CD4-positive, alpha-beta T cell (primary cell): ENCODE results near the gene ITGB8. TPM values are rescaled to one million over a fixed set of nuclear protein-coding genes. Genes with fewer than 3 reads are reported as not detected.

Experiments used
- ATAC-seq: fragments of 200-7000 bp; cut with Tn5 transposase; one replicate; pipeline ENCODE4 v1.10.0; 2022; ENCODE audit warnings: mild to moderate bottlenecking; ENCODE audit not compliant: poor library complexity
- CTCF ChIA-PET: fragments of 350-600 bp; sonication (Branson Sonifier 250); formaldehyde crosslinking; loops from one replicate; lab custom pipeline; 2021; ENCODE audit warnings: antibody characterized with exemption, inconsistent platforms; lab: Charles Lee
- POLR2A ChIA-PET: fragments of 350-600 bp; sonication (Branson Sonifier 250); formaldehyde crosslinking; loops from one replicate; lab custom pipeline; 2021; ENCODE audit warnings: antibody characterized with exemption, inconsistent platforms; lab: Charles Lee
- DNase-seq, 14 experiments: peaks; one replicate each; pipeline ENCODE4 v3.0.0-alpha.2; 2013 to 2020; ENCODE audit warnings: mixed read lengths in 2 of 14
- H3K27ac ChIP-seq, 2 donors: one replicate each; pipeline versions ENCODE4 v1.5.1 to v1.7.0; 2013; ENCODE audit warnings: low read length in 2 of 2, low read depth in 1 of 2, mild to moderate bottlenecking in 1 of 2
- H3K27me3 ChIP-seq, 2 experiments: 1 replicate in 1 of 2; 2 replicates in 1 of 2; pipeline versions ENCODE4 v1.6.1 to v1.7.0; 2013; ENCODE audit warnings: low read length in 2 of 2, control low read depth in 1 of 2, mild to moderate bottlenecking in 1 of 2, moderate library complexity in 1 of 2; ENCODE audit not compliant: insufficient read depth in 2 of 2, control insufficient read depth in 1 of 2
- H3K36me3 ChIP-seq: one replicate; pipeline ENCODE4 v1.6.1; 2013; ENCODE audit warnings: low read length, control low read depth; ENCODE audit not compliant: insufficient read depth
- H3K4me1 ChIP-seq: one replicate; pipeline ENCODE4 v1.6.1; 2013; ENCODE audit warnings: low read length, control low read depth; ENCODE audit not compliant: insufficient read depth
- H3K4me3 ChIP-seq: one replicate; pipeline ENCODE4 v1.5.1; 2013; ENCODE audit warnings: mild to moderate bottlenecking, low read length, moderate library complexity
- H3K9me3 ChIP-seq, 2 experiments: 1 replicate in 1 of 2; 2 replicates in 1 of 2; pipeline versions ENCODE4 v1.6.1 to v1.7.0; 2013; ENCODE audit warnings: low read length in 2 of 2, mild to moderate bottlenecking in 2 of 2, control low read depth in 1 of 2, moderate library complexity in 1 of 2; ENCODE audit not compliant: control insufficient read depth in 1 of 2, insufficient read depth in 1 of 2
- H3K27ac Mint-ChIP-seq: one replicate; pipeline ENCODE4 v1.8.0; 2020; ENCODE audit warnings: mixed read lengths
- H3K27me3 Mint-ChIP-seq: one replicate; pipeline ENCODE4 v1.8.0; 2021; ENCODE audit warnings: mixed read lengths
- H3K36me3 Mint-ChIP-seq: one replicate; pipeline ENCODE4 v1.8.0; 2021; ENCODE audit warnings: low read depth, mixed read lengths
- H3K4me1 Mint-ChIP-seq: one replicate; pipeline ENCODE4 v1.8.0; 2021; ENCODE audit warnings: low read depth, mixed read lengths
- H3K4me3 Mint-ChIP-seq: one replicate; pipeline ENCODE4 v1.8.0; 2020; ENCODE audit warnings: mild to moderate bottlenecking, mixed read lengths
- H3K9me3 Mint-ChIP-seq: one replicate; pipeline ENCODE4 v1.8.0; 2020; ENCODE audit warnings: mixed read lengths
- intact Hi-C, 2 experiments: fragments of 100-400 bp; cut with DNase I in 1 of 2; cut with micrococcal nuclease in 1 of 2; formaldehyde crosslinking; loops; one replicate each; pipeline versions ENCODE4 v1.15.1 to v1.9.0; 2023 to 2025; cut with DNase I, micrococcal nuclease
- total RNA-seq, 174 experiments: library from RNA in 2 of 174; stranded (reverse) in 2 of 174; gene quantifications; one replicate each; pipeline ENCODE4 v1.2.3 and lab custom pipeline; 2021 to 2026
- TF ChIP-seq, protein P1 (sequence below): fragments of 200-600 bp; IDR thresholded peaks from one replicate; pipeline ENCODE4 v1.8.0; 2022; ENCODE audit warnings: antibody characterized with exemption, mild to moderate bottlenecking

ITGB8 gene
- total RNA-seq, 2 experiments from 2014 or later, result not detected

DNA sequence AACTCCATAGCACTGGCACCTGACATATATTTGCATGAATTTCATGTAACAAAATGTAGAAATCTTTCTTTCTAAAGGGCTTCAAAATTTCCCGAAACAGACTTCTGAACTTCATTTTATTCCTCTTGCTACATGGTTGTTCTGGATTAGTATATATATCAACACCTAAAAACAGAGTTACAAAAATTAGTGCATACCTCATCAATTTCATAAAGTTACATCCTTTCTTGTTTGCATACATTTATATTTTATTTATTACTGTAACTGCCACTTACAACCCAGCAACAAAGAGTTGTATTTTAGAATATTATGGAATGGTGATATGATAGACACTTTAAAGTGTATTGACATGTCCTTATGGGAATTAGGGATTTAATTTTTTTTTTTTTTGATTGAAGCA, 2.0 kb upstream of the ITGB8 start:
- ChIA-PET CTCF (interaction anchor here (0.7 kb wide), 1 partner anchor 654 kb away, joined by 3 read pairs; no protein-coding TSS in a partner anchor), POLR2A (no interaction called here)
- peaks cover 24% of the 10 kb centered on the region for H3K4me1 ChIP-seq
- H3K27ac ChIP-seq, result no peak overlapping the region
- H3K4me1 Mint-ChIP-seq, result peaks cover 18% of the 10 kb centered on the region
- no peak for ATAC-seq
- no peak for DNase-seq
- no peak overlapping the region for H3K4me3 ChIP-seq
- no peak overlapping the region for H3K4me3 Mint-ChIP-seq
- intact Hi-C loops, result no loop called here
- H3K9me3 ChIP-seq, result peaks cover 0 to 16% of the 10 kb centered on the region in 2 experiments
- no peak overlapping the region for H3K27ac Mint-ChIP-seq
- peaks cover 23 to 42% of the 10 kb centered on the region in 2 experiments for H3K27me3 ChIP-seq
- peaks cover 46% of the 10 kb centered on the region for H3K27me3 Mint-ChIP-seq
- no peaks in the 10 kb centered on the region for H3K9me3 Mint-ChIP-seq
- no peaks in the 10 kb centered on the region for H3K36me3 Mint-ChIP-seq
- TF ChIP-seq, protein P1, sequence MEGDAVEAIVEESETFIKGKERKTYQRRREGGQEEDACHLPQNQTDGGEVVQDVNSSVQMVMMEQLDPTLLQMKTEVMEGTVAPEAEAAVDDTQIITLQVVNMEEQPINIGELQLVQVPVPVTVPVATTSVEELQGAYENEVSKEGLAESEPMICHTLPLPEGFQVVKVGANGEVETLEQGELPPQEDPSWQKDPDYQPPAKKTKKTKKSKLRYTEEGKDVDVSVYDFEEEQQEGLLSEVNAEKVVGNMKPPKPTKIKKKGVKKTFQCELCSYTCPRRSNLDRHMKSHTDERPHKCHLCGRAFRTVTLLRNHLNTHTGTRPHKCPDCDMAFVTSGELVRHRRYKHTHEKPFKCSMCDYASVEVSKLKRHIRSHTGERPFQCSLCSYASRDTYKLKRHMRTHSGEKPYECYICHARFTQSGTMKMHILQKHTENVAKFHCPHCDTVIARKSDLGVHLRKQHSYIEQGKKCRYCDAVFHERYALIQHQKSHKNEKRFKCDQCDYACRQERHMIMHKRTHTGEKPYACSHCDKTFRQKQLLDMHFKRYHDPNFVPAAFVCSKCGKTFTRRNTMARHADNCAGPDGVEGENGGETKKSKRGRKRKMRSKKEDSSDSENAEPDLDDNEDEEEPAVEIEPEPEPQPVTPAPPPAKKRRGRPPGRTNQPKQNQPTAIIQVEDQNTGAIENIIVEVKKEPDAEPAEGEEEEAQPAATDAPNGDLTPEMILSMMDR, result no peak
- no peaks in the 10 kb centered on the region for H3K36me3 ChIP-seq

DNA sequence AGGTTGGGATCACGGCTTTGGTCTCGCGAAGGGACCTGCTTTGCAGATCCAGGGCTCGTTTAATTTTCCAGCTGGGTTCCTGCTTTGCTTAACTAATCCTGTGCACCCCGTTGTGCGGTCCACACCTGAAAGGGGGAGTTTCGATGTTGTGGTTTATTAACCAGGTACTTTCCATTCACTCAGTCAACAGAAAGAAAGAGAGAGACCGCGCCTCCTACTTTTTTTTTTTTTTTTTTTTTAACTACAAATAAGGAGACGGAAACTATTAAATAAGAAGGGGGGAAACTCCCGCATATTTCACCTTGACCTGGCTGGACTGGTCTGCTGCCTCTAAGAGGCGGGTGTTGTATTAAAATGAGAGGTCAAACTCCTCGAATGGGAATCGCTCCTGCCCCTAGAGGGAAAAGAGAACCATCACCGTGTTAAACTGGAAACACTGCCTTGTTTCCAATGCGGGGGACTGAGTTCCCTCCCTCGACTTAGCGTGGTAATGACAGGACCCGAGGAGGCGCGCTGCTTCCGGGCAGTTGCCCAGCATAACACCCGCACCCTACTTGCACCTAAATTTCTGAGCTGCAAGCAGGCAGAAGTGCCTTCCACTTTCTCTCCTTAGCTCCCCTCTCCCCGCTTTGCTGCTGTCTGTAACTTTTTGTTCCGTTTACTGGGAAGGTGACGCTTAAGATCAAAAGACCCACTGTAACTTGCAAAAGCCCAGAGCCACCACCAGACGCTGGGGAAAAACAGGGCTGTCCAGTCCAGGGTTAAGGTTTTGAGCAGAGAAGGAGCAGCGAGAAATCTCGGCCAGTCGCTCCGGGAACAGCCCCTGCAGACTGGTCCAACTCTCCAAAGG, 1.1 kb upstream of the ITGB8 start:
- no peaks in the 10 kb centered on the region for H3K36me3 Mint-ChIP-seq
- ATAC-seq (no peak), DNase-seq (peak in 2 of 14 experiments; percentile 32 to 41)
- ChIA-PET CTCF (interaction anchor here (0.7 kb wide), 1 partner anchor 653 kb away, joined by 3 read pairs; no protein-coding TSS in a partner anchor), POLR2A (no interaction called here)
- H3K4me1 ChIP-seq, result peaks cover 24% of the 10 kb centered on the region
- H3K27me3 Mint-ChIP-seq, result peaks cover 49% of the 10 kb centered on the region
- H3K4me3 ChIP-seq, result peak overlapping the region; percentile 46
- H3K4me1 Mint-ChIP-seq, result peaks cover 18% of the 10 kb centered on the region
- no peaks in the 10 kb centered on the region for H3K9me3 Mint-ChIP-seq
- peaks cover 23 to 42% of the 10 kb centered on the region in 2 experiments for H3K27me3 ChIP-seq
- TF ChIP-seq, protein P1, result no peak
- H3K36me3 ChIP-seq, result no peaks in the 10 kb centered on the region
- no peak overlapping the region for H3K27ac ChIP-seq
- intact Hi-C loops, result no loop called here
- H3K9me3 ChIP-seq, result peaks cover 0 to 16% of the 10 kb centered on the region in 2 experiments
- peak overlapping the region; percentile 82 for H3K4me3 Mint-ChIP-seq
- no peak overlapping the region for H3K27ac Mint-ChIP-seq

DNA sequence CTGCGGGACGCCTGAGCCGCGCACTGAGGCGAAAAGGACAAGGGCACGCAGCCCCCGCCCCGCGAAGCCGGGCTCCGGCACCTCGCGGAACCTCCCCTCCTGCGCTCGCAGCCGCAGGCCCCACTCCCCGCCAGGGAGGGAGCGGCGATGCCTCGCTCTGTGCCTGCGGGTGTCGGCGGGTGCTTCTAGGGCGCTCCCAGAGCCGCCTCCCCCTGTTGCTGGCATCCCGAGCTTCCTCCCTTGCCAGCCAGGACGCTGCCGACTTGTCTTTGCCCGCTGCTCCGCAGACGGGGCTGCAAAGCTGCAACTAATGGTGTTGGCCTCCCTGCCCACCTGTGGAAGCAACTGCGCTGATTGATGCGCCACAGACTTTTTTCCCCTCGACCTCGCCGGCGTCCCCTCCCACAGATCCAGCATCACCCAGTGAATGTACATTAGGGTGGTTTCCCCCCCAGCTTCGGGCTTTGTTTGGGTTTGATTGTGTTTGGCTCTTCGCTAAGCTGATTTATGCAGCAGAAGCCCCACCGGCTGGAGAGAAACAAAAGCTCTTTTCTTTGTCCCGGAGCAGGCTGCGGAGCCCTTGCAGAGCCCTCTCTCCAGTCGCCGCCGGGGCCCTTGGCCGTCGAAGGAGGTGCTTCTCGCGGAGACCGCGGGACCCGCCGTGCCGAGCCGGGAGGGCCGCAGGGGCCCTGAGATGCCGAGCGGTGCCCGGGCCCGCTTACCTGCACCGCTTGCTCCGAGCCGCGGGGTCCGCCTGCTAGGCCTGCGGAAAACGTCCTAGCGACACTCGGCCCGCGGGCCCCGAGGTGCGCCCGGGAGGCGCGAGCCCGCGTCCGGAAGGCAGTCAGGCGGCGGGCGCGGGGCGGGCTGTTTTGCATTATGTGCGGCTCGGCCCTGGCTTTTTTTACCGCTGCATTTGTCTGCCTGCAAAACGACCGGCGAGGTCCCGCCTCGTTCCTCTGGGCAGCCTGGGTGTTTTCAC, 519 bp downstream of the ITGB8 start:
- Histone ChIP-seq H3K9me3 (peaks cover 0 to 16% of the 10 kb centered on the region in 2 experiments), H3K27me3 (peaks cover 23 to 42% of the 10 kb centered on the region in 2 experiments), H3K4me3 (peak overlapping the region; percentile 46), H3K27ac (no peak overlapping the region), H3K4me1 (peaks cover 24% of the 10 kb centered on the region), H3K36me3 (no peaks in the 10 kb centered on the region)
- DNase-seq, result peak in 3 of 14 experiments; percentile 4 to 19 (median 19)
- intact Hi-C loops, result no loop called here
- H3K27me3 Mint-ChIP-seq, result peaks cover 54% of the 10 kb centered on the region
- TF ChIP-seq, protein P1, result no peak
- no peak for ATAC-seq
- POLR2A ChIA-PET, result no interaction called here
- CTCF ChIA-PET, result no interaction called here
- peak overlapping the region; percentile 84 for H3K4me3 Mint-ChIP-seq
- no peak overlapping the region for H3K27ac Mint-ChIP-seq
- no peaks in the 10 kb centered on the region for H3K9me3 Mint-ChIP-seq
- H3K36me3 Mint-ChIP-seq, result no peaks in the 10 kb centered on the region
- peaks cover 18% of the 10 kb centered on the region for H3K4me1 Mint-ChIP-seq
